ENCODE results near the gene TESK2.

- TF ChIP-seq CTCF (IDR thresholded peaks at IDR 0.05 in 8 of 11, conservative IDR thresholded peaks at IDR 0.05 in 3 of 11) = no peak
- no peak for TF ChIP-seq POLR2A (IDR thresholded peaks at IDR 0.05)
Observed at GRCh38 chr1:45305231-45305630, 185.7 kb downstream of the TESK2 start.
